Measurements from ENCODE around the gene CCDC12. TPM values are rescaled to one million over a fixed set of nuclear protein-coding genes. Genes with fewer than 3 reads are reported as not detected.

Gene CCDC12
- total RNA-seq, 4 donors from 2014 or later, result 20.4 to 49.7 (median 30.8) TPM

- TF ChIP-seq CTCF (IDR thresholded peaks at IDR 0.05; ENCODE audit: low read depth), result no peak
These were observed 75.5 kb downstream of the CCDC12 start for GRCh38 chr3:46901061-46901460.

- no peak for TF ChIP-seq CTCF (IDR thresholded peaks at IDR 0.05; ENCODE audit: low read depth)
These were observed 76.2 kb downstream of the CCDC12 start for GRCh38 chr3:46900356-46900755.

GRCh38 chr3:46900007-46900292 is 76.6 kb downstream of the CCDC12 start:
- TF ChIP-seq CTCF (IDR thresholded peaks at IDR 0.05; ENCODE audit: low read depth), result no peak

DNA sequence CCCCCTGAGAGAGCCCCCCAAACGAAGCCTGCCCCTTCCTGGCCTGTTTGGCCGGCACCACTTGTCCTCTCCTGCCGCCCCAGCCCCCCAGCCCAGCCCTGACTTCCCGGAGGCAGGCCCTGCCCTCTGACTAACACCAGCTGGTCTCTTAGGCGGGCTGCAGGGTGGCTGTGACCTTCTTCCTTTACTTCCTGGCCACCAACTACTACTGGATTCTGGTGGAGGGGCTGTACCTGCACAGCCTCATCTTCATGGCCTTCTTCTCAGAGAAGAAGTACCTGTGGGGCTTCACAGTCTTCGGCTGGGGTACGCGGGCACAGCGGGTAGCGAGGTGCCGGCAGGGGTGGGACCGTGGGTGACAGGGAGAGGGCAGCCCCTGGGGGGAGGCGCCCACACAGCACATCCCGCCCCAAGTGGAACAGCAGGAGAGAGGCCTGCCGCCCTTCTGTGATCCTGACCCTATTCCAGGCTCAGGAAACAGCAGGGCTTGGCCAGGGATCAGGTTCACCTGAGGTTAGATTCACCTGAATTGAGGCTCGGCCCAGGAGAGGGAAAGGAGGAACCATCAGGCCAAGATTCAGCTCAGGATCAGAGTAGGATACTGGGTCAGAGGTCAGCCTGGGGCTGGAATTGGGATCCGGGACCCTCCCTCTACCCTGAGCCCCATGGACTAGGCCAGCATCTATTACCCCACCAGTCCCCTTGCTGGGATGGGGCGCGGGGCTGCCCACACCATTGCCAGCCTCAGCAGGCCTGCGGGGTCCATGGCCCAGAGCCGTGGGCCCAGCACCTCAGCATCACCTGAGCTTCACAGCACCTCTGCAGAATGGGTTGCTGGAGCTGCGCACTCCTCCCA is 77.2 kb downstream of the CCDC12 start:
- TF ChIP-seq CTCF (IDR thresholded peaks at IDR 0.05; ENCODE audit: low read depth), result no peak

DNA sequence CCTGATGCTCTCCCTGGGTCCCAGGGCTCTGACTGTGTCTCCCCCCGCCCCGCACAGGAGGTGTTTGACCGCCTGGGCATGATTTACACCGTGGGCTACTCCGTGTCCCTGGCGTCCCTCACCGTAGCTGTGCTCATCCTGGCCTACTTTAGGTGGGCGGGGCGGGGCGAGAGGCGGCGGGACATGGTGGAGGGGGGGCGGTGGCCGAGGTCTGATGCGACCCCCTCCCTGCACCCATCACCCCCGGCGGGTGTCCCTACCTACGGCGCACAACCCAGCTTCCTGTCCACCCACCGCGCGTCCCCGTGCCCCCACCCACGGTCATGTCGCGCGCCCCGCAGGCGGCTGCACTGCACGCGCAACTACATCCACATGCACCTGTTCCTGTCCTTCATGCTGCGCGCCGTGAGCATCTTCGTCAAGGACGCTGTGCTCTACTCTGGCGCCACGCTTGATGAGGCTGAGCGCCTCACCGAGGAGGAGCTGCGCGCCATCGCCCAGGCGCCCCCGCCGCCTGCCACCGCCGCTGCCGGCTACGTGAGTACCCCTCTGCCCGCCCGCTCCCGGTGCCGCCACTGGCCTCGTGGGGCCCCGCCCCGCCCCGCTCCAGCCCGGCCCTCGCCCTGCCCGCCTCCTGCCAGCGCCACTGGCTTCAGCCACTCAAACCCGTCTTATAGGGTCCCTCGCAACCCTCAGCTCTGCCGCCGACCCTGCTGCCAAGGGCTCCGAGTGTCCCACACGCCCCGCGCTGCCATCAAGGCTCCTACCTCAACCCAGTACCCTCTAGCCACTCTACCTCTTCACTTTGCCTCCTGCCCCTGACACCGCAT is 78.0 kb downstream of the CCDC12 start:
- TF ChIP-seq CTCF (IDR thresholded peaks at IDR 0.05; ENCODE audit: low read depth), result no peak

DNA sequence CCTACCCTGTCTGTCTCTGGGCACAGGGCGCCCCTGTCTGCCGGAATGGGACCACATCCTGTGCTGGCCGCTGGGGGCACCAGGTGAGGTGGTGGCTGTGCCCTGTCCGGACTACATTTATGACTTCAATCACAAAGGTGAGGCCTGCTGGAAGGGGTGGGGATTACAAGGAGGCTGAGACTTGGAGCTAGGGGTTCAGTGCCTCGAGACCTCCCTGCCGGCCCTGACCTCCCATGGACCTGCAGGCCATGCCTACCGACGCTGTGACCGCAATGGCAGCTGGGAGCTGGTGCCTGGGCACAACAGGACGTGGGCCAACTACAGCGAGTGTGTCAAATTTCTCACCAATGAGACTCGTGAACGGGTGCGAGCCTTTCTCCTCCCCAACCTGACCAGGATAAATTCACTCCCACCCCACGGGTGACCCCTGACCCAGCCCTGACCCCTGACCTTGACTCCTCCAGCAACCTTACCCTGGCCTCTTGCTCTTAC is 78.7 kb downstream of the CCDC12 start:
- TF ChIP-seq CTCF (IDR thresholded peaks at IDR 0.05; ENCODE audit: low read depth), result no peak

DNA sequence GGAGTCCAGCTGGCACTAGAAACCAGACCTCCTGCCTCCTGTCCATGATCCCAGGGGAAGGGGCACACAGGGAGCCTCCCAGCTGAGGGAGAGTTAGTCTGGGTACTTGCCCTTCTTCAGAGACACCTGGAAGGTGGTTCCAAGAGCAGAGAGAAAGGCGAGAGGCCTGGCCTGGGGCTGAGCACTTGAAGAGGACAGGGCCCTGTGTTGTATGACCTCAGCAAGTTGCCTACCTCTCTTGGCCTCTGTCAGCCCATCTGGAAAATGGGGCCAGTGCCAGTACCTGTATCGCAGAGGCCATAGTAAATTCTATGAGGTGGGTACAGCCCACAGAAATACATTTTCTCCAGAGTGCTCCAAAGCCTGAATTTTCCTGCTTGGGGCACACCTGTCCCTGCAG is 79.5 kb downstream of the CCDC12 start:
- no peak for TF ChIP-seq CTCF (IDR thresholded peaks at IDR 0.05; ENCODE audit: low read depth)

Measured in subcutaneous adipose tissue (tissue), 4 donors.